HCT116 (cell line): ENCODE data around the gene GCK. TPM values are rescaled to one million over a fixed set of nuclear protein-coding genes. Genes with fewer than 3 reads are reported as not detected.

ENCODE experiments used
- ATAC-seq: fragments of 200-7000 bp; cut with Tn5 transposase; 2 replicates; pipeline ENCODE4 v1.9.1; 2020; ENCODE audit warnings: mild to moderate bottlenecking, moderate library complexity
- BruUV-seq: library from RNA; stranded (reverse); fragments of 400-500 nt; replicated peaks from 2 replicates; lab custom pipeline; 2021; lab: Mats Ljungman, UMichigan
- CTCF ChIA-PET: fragments of 300-600 bp; sonication (Branson Sonifier 250); formaldehyde crosslinking; loops from one replicate; lab custom pipeline; 2021; ENCODE audit warnings: antibody characterized with exemption; lab: Charles Lee
- POLR2A ChIA-PET: fragments of 300-600, 350-600 bp; sonication (Branson Sonifier 250); formaldehyde crosslinking; loops from one replicate; lab custom pipeline; 2021; ENCODE audit warnings: antibody characterized with exemption; lab: Charles Lee
- RAD21 ChIA-PET, 2 experiments: fragments of 300-600 bp; sonication (Branson Sonifier 250); formaldehyde crosslinking; loops; one replicate each; lab custom pipeline; 2023; ENCODE audit warnings: low total read pairs in 2 of 2; ENCODE audit not compliant: uncharacterized antibody in 2 of 2, unreplicated experiment in 2 of 2, low non-redundant PET in 1 of 2; lab: Charles Lee
- DNase-seq: peaks from one replicate; pipeline ENCODE4 v3.0.0-alpha.2; 2010; ENCODE audit warnings: low read depth, low spot score
- H2AFZ ChIP-seq: fragments of 200-600 bp; shearing (Covaris generic), sonication (generic); 2 replicates; pipeline ENCODE4 v1.6.1; 2017; ENCODE audit warnings: low read depth, mixed run types, mixed read lengths, antibody characterized with exemption, low read length; ENCODE audit not compliant: poor library complexity, severe bottlenecking
- H3K27ac ChIP-seq: 2 replicates; pipeline ENCODE4 v1.5.1; 2012; ENCODE audit warnings: low read depth, low read length
- H3K27me3 ChIP-seq: fragments of 200-600 bp; sonication (generic); 2 replicates; pipeline ENCODE4 v1.6.1; 2016; ENCODE audit warnings: mixed run types, low read length, mixed read lengths; ENCODE audit not compliant: insufficient read depth
- H3K36me3 ChIP-seq, 2 experiments: fragments of 200-500 bp in 1 of 2; fragments of 200-600 bp in 1 of 2; sonication (Bioruptor generic) in 1 of 2; sonication (generic) in 1 of 2; 2 replicates each; pipeline versions ENCODE4 v1.5.1 to v1.6.1; 2014 to 2016; ENCODE audit warnings: low read length in 2 of 2, inconsistent platforms in 1 of 2, mixed read lengths in 1 of 2, mixed run types in 1 of 2; ENCODE audit not compliant: insufficient read depth in 2 of 2, control insufficient read depth in 1 of 2
- H3K4me1 ChIP-seq, 2 experiments: fragments of 200-600 bp in 1 of 2; sonication (generic) in 1 of 2; 2 replicates each; pipeline versions ENCODE4 v1.5.1 to v1.6.1; 2012 to 2017; ENCODE audit warnings: low read length in 2 of 2, inconsistent platforms in 1 of 2, mild to moderate bottlenecking in 1 of 2, mixed read lengths in 1 of 2, mixed run types in 1 of 2, moderate library complexity in 1 of 2; ENCODE audit not compliant: insufficient read depth in 2 of 2, control insufficient read depth in 1 of 2
- H3K4me2 ChIP-seq: fragments of 200-600 bp; sonication (generic); 2 replicates; pipeline ENCODE4 v1.6.1; 2017; ENCODE audit warnings: mixed run types, low read length, mixed read lengths
- H3K4me3 ChIP-seq, 2 experiments: fragments of 200-600 bp in 1 of 2; sonication (generic) in 1 of 2; replicated peaks in 1 of 2; 2 replicates each; pipeline ENCODE4 v1.5.1; 2011 to 2016; ENCODE audit warnings: low read length in 2 of 2, control low read depth in 1 of 2, low read depth in 1 of 2, mild to moderate bottlenecking in 1 of 2, mixed read lengths in 1 of 2, mixed run types in 1 of 2
- H3K79me2 ChIP-seq: fragments of 200-600 bp; sonication (generic); 2 replicates; pipeline ENCODE4 v1.6.1; 2017; ENCODE audit warnings: mild to moderate bottlenecking, mixed run types, low read length, moderate library complexity, mixed read lengths; ENCODE audit not compliant: insufficient read depth
- H3K9ac ChIP-seq: fragments of 200-600 bp; sonication (generic); 2 replicates; pipeline ENCODE4 v1.6.1; 2016; ENCODE audit warnings: low read length, mixed read lengths
- H3K9me2 ChIP-seq: fragments of 200-600 bp; sonication (generic), shearing (Covaris generic); 2 replicates; pipeline ENCODE4 v1.6.1; 2017; ENCODE audit warnings: mixed run types, mild to moderate bottlenecking, moderate library complexity; ENCODE audit not compliant: insufficient read depth
- H3K9me3 ChIP-seq, 2 experiments: fragments of 200-500 bp in 1 of 2; fragments of 200-600 bp in 1 of 2; sonication (Bioruptor generic) in 1 of 2; sonication (generic) in 1 of 2; 2 replicates each; pipeline ENCODE4 v1.6.1; 2014 to 2017; ENCODE audit warnings: low read length in 2 of 2, mixed read lengths in 2 of 2, inconsistent platforms in 1 of 2, low read depth in 1 of 2, mild to moderate bottlenecking in 1 of 2, mixed run types in 1 of 2, moderate library complexity in 1 of 2; ENCODE audit not compliant: control insufficient read depth in 1 of 2, insufficient read depth in 1 of 2
- H4K20me1 ChIP-seq: fragments of 200-600 bp; sonication (generic), shearing (Covaris generic); 2 replicates; pipeline ENCODE4 v1.6.1; 2017; ENCODE audit warnings: mixed run types, mild to moderate bottlenecking, moderate library complexity; ENCODE audit not compliant: insufficient read depth
- FOSL1 ChIP-seq: IDR thresholded peaks from 2 replicates; pipeline ENCODE4 v1.6.1; 2012; ENCODE audit warnings: low read depth
- RAD21 ChIP-seq: IDR thresholded peaks from 2 replicates; pipeline ENCODE4 v1.6.1; 2012; ENCODE audit warnings: low read depth, mild to moderate bottlenecking
- REST ChIP-seq: IDR thresholded peaks from 2 replicates; pipeline ENCODE4 v1.6.1; 2012; ENCODE audit warnings: low read depth
- SRF ChIP-seq: IDR thresholded peaks from 2 replicates; pipeline ENCODE4 v1.6.1; 2012; ENCODE audit warnings: low read depth
- ZFX ChIP-seq: fragments of 450-650 bp; IDR thresholded peaks from 2 replicates; pipeline ENCODE4 v1.6.1; 2017
- intact Hi-C: fragments of 100-400 bp; cut with micrococcal nuclease; formaldehyde crosslinking; loops from 2 replicates; pipeline ENCODE4 v1.10.0; 2022
- total RNA-seq: library from RNA; stranded (reverse); gene quantifications from one replicate; pipeline ENCODE4 v1.2.1, GENCODE V29; 2021; ENCODE audit not compliant: unreplicated experiment

Gene GCK
- total RNA-seq, 1 experiment from 2014 or later, result 0.34 TPM

GRCh38 chr7:44156453-44157010 is 32.7 kb downstream of the GCK start:
- no peak overlapping the region for H3K4me3 ChIP-seq
- no TSS peak for BruUV-seq
- H3K36me3 ChIP-seq, result no peaks in the 10 kb centered on the region
- ChIA-PET CTCF (no interaction called here), POLR2A (no interaction called here), RAD21 (no interaction called here)
- no peak overlapping the region for H2AFZ ChIP-seq
- TF ChIP-seq SRF (no peak), REST (no peak), ZFX (no peak), RAD21 (no peak), FOSL1 (no peak)
- H3K27me3 ChIP-seq, result no peaks in the 10 kb centered on the region
- no peaks in the 10 kb centered on the region for H3K9me3 ChIP-seq
- DNase-seq (no peak), ATAC-seq (no peak)
- no peaks in the 10 kb centered on the region for H4K20me1 ChIP-seq
- intact Hi-C loops, result no loop called here
- no peaks in the 10 kb centered on the region for H3K4me1 ChIP-seq
- H3K27ac ChIP-seq, result no peak overlapping the region
- H3K9me2 ChIP-seq, result no peaks in the 10 kb centered on the region
- no peak overlapping the region for H3K4me2 ChIP-seq
- H3K79me2 ChIP-seq, result no peaks in the 10 kb centered on the region
- H3K9ac ChIP-seq, result no peak overlapping the region
